SK-N-DZ (cell line): ENCODE data around the gene LAMTOR5.
A peak's percentile ranks its signal among the peaks of the same experiment; 100 is the strongest.
"Not testable (repeated sequence)": the region's sequence is repeated elsewhere in the genome, so short reads cannot be mapped to it uniquely, and the experiment has no call there.

Experiments
- DNase-seq: peaks from one replicate; pipeline ENCODE4 v3.0.0-alpha.2; 2015; ENCODE audit warnings: low spot score

LAMTOR5 gene

DNA sequence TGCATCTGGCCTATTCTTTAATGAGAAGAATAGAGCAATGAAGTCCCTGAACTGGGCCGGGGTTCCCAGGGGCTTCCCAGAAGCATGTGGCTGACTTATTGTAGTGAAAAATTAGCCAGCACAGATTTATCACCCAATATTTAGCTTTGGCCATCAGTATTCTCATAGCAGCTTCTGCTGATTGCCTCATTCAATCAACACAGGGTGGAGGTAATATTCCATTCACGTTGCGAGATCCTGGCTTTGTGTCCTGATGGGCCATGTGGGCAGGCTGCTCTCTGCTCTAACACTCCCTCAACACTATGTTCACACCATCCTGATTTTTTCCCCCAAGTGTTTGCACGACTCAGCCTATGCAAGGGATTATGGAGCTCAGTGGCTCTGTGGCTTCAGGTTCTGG is 21.5 kb upstream of the LAMTOR5 start:
- no peak for DNase-seq

GRCh38 chr1:110426854-110427253 is 19.4 kb upstream of the LAMTOR5 start:
- no peak for DNase-seq

GRCh38 chr1:110425612-110426152 is 18.2 kb upstream of the LAMTOR5 start:
- DNase-seq, result no peak

DNA sequence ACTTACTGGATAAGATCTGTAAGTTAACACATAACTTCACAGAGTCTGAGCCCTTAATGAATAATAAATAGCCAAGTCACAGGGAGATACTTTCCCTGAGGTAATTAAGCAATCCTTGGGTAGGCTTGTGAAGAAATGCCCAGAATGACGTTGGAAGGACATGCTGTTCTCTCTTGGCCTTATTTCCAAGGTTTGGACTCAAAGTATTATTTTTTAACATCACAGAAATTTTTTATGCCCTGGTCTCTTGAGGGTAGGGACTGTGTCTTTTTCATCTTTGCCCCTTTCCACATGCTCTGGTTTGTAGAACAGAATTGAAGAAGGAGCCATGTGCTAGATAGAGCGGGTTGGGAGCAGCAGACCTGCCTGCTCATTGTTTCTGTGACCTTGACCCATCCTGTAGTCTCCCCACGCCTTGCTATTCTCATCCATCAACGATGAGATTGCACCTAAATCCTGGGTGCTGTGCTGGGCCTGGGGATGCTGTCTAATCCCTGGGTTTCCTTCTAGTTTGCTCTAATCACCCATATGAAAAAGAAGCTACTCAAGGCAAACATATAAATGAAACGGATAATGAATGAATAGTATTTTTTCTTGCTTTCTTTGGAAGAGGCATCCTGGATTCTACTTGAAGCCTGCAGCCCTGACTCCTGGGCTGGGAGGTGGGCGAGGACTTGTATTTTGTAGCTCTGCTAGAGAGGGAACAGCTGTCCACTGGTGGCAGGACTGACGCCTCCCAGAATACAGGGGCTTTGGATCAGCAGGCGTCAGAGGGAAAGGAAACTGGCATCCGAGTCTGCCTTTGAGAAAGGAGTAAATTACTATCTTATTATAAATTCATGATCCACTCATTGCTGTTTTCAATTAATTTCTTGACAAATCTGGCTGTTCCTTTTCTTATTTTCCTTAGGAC is 17.5 kb upstream of the LAMTOR5 start:
- DNase-seq, result no peak

GRCh38 chr1:110420874-110421793 is 13.6 kb upstream of the LAMTOR5 start:
- DNase-seq, result no peak

DNA sequence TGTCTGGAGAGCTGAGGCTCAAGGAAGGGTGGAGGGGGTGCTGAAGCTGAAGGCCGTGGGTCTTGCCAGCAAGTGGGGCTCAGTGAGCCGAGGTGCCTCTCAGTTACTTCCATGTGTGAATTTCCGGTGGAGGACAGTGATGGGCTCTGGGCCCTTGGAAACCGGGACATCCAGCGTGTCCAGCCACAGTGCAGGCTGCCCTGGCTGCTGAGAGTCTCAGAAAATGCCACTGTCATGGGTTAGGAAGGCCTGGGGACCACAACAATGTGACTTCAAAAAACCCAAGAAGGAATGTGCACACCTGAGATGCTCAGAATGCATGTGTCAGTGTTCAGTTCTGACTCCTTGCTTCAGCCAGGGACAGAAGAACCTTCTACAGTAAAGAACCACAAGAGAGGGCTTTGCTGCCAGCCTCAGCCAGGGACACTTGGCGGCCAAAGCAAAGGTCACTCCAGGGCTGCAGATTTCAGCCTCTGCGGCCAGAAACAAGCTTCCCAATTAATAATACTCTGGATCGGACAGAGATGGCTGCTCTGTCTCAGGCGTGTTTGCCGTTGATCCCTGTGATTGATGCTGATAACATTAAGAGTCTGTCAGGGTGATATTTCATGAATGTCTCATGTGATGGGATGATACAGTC is 12.6 kb upstream of the LAMTOR5 start:
- no peak for DNase-seq

DNA sequence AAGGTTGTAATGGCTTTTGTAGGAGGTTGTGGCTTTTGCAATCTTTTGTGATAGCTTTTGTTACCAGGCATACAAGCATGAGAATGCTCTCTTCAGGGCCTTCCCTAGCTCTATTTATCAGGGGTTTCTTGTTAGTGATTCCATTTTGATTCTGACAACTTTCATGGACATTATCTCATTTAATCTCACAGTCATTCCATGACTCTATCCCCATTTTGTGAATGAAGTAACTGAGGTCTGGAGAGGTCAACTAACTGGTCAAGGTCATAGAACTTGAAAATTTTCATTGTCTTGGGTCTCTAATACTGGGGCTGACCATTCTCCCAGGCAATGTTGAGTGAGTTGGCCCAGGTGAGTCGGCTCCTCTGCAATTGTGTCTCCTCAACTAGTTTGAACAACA is 11.2 kb upstream of the LAMTOR5 start:
- DNase-seq, result no peak

- DNase-seq, result not testable (repeated sequence)
Observed at GRCh38 chr1:110413045-110413444, 5.6 kb upstream of the LAMTOR5 start.

GRCh38 chr1:110412576-110412975 is 5.1 kb upstream of the LAMTOR5 start:
- DNase-seq, result peak; percentile 62

DNA sequence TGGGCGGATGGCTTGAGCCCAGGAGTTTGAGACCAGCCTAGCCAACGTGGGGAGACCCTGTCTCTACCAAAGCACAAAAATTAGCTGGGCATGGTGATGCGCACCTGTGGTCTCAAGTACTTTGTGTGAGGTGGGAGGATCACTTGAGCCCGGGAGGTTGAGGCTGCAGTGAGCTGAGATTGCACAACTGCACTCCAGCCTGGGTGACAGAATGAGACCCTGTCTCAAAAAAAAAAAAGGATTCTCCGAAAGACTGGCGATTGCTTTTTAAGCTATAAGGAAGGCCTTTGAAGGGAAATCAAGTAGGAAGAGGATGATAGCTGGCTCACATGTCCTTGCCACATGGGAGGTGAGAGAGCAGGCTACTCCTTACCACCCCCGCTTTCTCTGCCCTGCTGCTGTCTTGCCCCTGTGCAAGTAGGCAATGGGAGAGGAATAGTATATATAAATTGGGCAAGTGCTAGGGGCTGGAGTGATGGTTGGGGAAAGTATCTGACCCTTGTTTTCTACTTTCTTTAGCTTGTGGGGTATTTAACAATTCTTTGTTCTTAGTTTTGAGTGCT is 3.8 kb upstream of the LAMTOR5 start:
- DNase-seq, result no peak

- no peak for DNase-seq
Observed at GRCh38 chr1:110409316-110409715, 1.8 kb upstream of the LAMTOR5 start.

GRCh38 chr1:110408488-110408887 is 994 bp upstream of the LAMTOR5 start:
- no peak for DNase-seq

GRCh38 chr1:110406407-110406806 is 1.1 kb downstream of the LAMTOR5 start:
- not testable (repeated sequence) for DNase-seq

- DNase-seq, result no peak
Observed at GRCh38 chr1:110404401-110404800, 3.1 kb downstream of the LAMTOR5 start.

- DNase-seq, result no peak
Observed at GRCh38 chr1:110403805-110404204, 3.7 kb downstream of the LAMTOR5 start.

DNA sequence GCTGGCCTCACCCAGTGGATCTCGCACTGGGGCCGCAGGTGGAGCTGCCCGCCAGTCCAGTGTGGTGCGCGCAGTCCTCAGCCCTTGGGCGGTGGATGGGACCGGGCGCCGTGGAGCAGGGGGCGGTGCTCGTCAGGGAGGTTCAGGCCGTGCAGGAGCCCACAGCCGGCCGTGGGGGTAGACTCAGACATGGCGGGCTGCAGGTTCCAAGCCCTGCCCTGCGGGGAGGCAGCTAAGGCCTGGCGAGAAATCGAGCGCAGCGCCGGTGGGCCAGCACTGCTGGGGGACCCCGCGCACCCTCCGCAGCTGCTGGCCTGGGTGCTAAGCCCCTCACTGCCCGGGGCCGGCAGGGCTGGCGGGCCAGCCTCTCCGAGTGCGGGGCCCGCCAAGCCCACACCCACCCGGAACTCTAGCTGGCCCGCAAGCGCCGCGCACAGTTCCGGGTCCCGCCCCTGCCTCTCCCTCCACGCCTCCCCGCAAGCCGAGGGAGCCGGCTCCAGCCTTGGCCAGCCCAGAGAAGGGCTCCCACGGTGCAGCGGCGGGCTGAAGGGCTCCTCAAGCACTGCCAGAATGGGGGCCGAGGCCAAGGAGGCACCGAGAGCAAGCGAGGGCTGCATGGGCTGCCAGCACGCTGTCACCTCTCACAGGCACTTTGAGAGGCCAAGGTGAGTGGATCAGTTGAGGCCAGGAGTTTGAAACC is 11.1 kb downstream of the LAMTOR5 start:
- DNase-seq, result not testable (repeated sequence)

GRCh38 chr1:110394493-110394820 is 13.0 kb downstream of the LAMTOR5 start:
- DNase-seq, result no peak

DNA sequence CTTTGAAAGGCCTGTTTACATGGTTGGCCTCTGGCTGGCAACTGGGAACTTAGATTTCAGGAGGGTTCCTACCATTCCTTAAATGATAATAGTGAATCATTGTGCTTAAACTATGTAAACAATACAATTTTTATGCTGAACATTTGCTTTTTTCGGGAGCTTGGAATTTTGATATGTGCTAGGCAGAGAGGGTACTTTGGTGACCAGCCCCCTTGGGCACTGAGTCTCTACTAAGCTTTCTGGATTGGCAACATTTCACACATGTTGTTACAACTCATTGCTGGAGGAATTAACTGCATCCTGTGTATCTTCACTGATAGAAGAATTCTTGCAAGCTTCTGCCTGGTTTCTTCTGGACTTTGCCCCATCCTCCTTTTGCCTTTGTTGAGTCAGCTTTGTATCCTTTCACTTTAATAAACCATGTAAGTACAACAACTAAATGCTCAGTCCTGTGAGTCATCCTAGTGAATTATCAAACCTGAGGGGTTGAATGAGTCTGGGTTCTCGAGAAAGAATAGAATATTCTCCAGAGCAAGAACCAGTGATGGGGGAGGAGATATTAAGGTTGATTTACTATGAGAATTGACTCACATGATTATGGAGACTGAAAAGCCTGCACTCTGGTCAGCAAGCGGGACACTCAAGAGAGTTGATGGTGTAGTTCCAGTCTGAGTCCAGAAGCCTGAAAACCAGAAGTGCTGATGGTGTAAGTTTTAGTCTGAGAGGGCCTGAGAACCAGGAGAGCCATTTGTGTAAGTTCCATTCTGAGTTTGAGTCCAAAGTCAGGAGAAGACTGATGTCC is 13.6 kb downstream of the LAMTOR5 start:
- no peak for DNase-seq

DNA sequence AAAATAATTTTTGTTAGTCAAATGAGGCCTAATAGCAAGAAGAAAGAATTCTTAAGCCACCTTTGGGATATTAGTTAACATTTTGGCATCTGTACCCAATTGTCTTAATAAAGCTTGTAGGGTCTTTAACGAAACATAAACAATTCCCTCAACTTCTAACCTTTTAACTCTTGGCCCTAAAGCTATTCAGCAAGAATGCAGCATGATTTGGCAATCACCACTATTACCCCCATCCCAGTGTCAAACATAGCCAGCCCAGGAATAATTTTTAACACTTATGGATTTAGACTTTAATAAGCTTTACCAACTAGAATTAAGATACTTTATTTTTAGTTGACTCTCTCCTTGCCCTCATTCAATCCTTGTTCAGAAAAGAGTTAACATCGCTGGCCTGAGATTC is 14.2 kb downstream of the LAMTOR5 start:
- no peak for DNase-seq

GRCh38 chr1:110390692-110391245 is 16.7 kb downstream of the LAMTOR5 start, which contains the start of gene SLC16A4:
Gene SLC16A4 (minus strand): TSS chr1:110391026. CDS start chr1:110389323, 1,703 bp downstream.
- no peak for DNase-seq
